Measurements from ENCODE around the gene PCIF1. TPM values are rescaled to one million over a fixed set of nuclear protein-coding genes. Genes with fewer than 3 reads are reported as not detected.
"Not testable (repeated sequence)": the region's sequence is repeated elsewhere in the genome, so short reads cannot be mapped to it uniquely, and the experiment has no call there.

PCIF1 gene
- total and polyA plus RNA-seq, 4 donors: 13.0 to 49.9 (median 31.0) TPM

DNA sequence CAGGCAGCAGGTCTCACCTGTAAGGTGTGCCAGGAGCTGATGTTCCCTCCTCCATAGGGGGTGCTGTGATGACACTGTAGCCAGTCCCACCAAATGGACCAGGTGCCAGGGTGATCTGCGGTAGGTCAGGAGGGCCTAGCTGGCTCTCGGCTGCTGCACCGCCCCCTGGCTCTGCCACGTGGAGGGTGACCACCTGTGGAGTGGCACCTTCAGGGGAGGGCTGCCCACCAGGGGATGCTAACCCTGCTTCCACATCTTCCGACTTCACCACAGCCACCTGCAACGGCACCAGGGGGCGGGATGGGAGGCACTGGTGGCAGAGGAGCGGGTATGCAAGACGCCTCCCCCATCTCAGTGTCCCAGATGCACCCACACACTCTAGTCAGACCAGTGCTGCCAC lies 19.2 kb downstream of the PCIF1 start:
- H3K27ac ChIP-seq (ENCODE audit: low read depth, low read length): no peak overlapping the region
- DNase-seq (ENCODE audit: low read depth in 4 of 6, low spot score in 6 of 6): no peak
- WGBS (ENCODE audit: insufficient coverage): 87% methylated on average over 8 of the region's 9 CpGs

GRCh38 chr20:45956326-45956725 lies 21.8 kb downstream of the PCIF1 start:
- H3K4me3 ChIP-seq (ENCODE audit: low read depth, low read length); H3K4me1 ChIP-seq (ENCODE audit: control insufficient read depth, insufficient read depth, low read length); H3K27me3 ChIP-seq (ENCODE audit: control insufficient read depth, insufficient read depth, low read length); H3K9me3 ChIP-seq (ENCODE audit: control insufficient read depth, insufficient read depth, low read length); DNase-seq (ENCODE audit: low read depth in 4 of 6, low spot score in 6 of 6); H3K27ac ChIP-seq (ENCODE audit: low read depth, low read length): not testable (repeated sequence)
- 100% methylated on average over 6 of the region's 10 CpGs for WGBS (ENCODE audit: insufficient coverage)
- H3K36me3 ChIP-seq (ENCODE audit: control insufficient read depth, insufficient read depth, low read length): peaks cover 85% of the 10 kb centered on the region

More for the DNA sequence above, 19.2 kb downstream of the PCIF1 start:
- no peaks in the 10 kb centered on the region for H3K4me1 ChIP-seq (ENCODE audit: control insufficient read depth, insufficient read depth, low read length)
- no peak overlapping the region for H3K4me3 ChIP-seq (ENCODE audit: low read depth, low read length)
- no peaks in the 10 kb centered on the region for H3K9me3 ChIP-seq (ENCODE audit: control insufficient read depth, insufficient read depth, low read length)
- peaks cover 84% of the 10 kb centered on the region for H3K36me3 ChIP-seq (ENCODE audit: control insufficient read depth, insufficient read depth, low read length)
- no peaks in the 10 kb centered on the region for H3K27me3 ChIP-seq (ENCODE audit: control insufficient read depth, insufficient read depth, low read length)

GRCh38 chr20:45957021-45957941 lies 22.8 kb downstream of the PCIF1 start:
- Histone ChIP-seq H3K4me3 (ENCODE audit: low read depth, low read length) (no peak overlapping the region), H3K27me3 (ENCODE audit: control insufficient read depth, insufficient read depth, low read length) (no peaks in the 10 kb centered on the region), H3K4me1 (ENCODE audit: control insufficient read depth, insufficient read depth, low read length) (no peaks in the 10 kb centered on the region), H3K9me3 (ENCODE audit: control insufficient read depth, insufficient read depth, low read length) (no peaks in the 10 kb centered on the region), H3K36me3 (ENCODE audit: control insufficient read depth, insufficient read depth, low read length) (peaks cover 85% of the 10 kb centered on the region), H3K27ac (ENCODE audit: low read depth, low read length) (no peak overlapping the region)
- DNase-seq (ENCODE audit: low read depth in 4 of 6, low spot score in 6 of 6): no peak
- 89% methylated on average over 16 of the region's 19 CpGs for WGBS (ENCODE audit: insufficient coverage)

DNA sequence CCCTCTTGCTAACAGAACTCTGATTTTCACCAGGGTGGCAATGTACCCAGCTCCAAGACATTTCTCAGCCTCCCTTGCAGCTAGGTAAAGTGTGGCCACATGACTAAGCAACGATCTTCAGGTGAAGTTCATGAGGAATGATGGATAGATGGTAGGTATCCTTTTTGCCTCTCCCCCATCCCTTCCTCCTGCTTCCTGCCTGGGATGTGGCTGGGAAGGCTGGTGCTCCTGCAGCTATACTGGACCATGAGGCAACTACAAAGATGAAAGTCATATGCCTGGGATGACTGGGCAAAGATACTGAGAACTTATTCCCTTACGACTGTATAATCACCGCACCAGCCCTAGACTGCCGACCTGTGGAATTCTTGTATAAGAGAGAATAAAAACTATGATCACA lies 24.1 kb downstream of the PCIF1 start:
- Histone ChIP-seq H3K36me3 (ENCODE audit: control insufficient read depth, insufficient read depth, low read length) (peaks cover 83% of the 10 kb centered on the region), H3K27me3 (ENCODE audit: control insufficient read depth, insufficient read depth, low read length) (no peaks in the 10 kb centered on the region), H3K4me1 (ENCODE audit: control insufficient read depth, insufficient read depth, low read length) (no peaks in the 10 kb centered on the region), H3K27ac (ENCODE audit: low read depth, low read length) (no peak overlapping the region), H3K9me3 (ENCODE audit: control insufficient read depth, insufficient read depth, low read length) (no peaks in the 10 kb centered on the region), H3K4me3 (ENCODE audit: low read depth, low read length) (no peak overlapping the region)
- DNase-seq (ENCODE audit: low read depth in 4 of 6, low spot score in 6 of 6): no peak
- no CpG with 5 or more reads among the region's 4 CpGs for WGBS (ENCODE audit: insufficient coverage)

DNA sequence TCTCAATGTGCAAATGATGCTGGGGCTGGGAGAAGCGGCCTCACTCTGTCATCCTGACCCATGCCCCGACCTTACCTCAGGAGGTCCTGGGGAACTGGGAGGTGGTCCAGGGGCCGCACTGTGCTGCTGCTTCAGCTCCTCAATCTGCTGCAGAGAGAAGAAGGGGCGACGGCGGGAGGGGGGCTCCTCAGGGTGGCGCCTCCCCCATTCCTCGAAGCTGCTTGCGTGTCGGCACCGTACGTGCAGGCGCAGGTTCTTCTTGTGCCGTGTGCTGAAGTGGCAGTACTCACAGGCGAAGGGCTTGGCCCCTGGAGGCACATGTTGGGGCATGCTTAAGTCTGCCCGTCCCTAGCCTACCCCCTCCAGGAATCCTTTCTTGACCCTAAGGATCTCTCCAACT lies 24.6 kb downstream of the PCIF1 start:
- 95% methylated on average over 16 of the region's 16 CpGs for WGBS (ENCODE audit: insufficient coverage)
- Histone ChIP-seq H3K36me3 (ENCODE audit: control insufficient read depth, insufficient read depth, low read length) (peaks cover 83% of the 10 kb centered on the region), H3K9me3 (ENCODE audit: control insufficient read depth, insufficient read depth, low read length) (no peaks in the 10 kb centered on the region), H3K4me3 (ENCODE audit: low read depth, low read length) (no peak overlapping the region), H3K4me1 (ENCODE audit: control insufficient read depth, insufficient read depth, low read length) (no peaks in the 10 kb centered on the region), H3K27ac (ENCODE audit: low read depth, low read length) (no peak overlapping the region), H3K27me3 (ENCODE audit: control insufficient read depth, insufficient read depth, low read length) (no peaks in the 10 kb centered on the region)
- no peak for DNase-seq (ENCODE audit: low read depth in 4 of 6, low spot score in 6 of 6)

- H3K4me3 ChIP-seq (ENCODE audit: low read depth, low read length): no peak overlapping the region
- DNase-seq (ENCODE audit: low read depth in 4 of 6, low spot score in 6 of 6): no peak
- H3K27ac ChIP-seq (ENCODE audit: low read depth, low read length): no peak overlapping the region
- no peaks in the 10 kb centered on the region for H3K27me3 ChIP-seq (ENCODE audit: control insufficient read depth, insufficient read depth, low read length)
- WGBS (ENCODE audit: insufficient coverage): 98% methylated on average over 8 of the region's 14 CpGs
- H3K9me3 ChIP-seq (ENCODE audit: control insufficient read depth, insufficient read depth, low read length): no peaks in the 10 kb centered on the region
- peaks cover 87% of the 10 kb centered on the region for H3K36me3 ChIP-seq (ENCODE audit: control insufficient read depth, insufficient read depth, low read length)
- no peaks in the 10 kb centered on the region for H3K4me1 ChIP-seq (ENCODE audit: control insufficient read depth, insufficient read depth, low read length)
These were observed 25.6 kb downstream of the PCIF1 start for GRCh38 chr20:45959956-45960630.

GRCh38 chr20:45962031-45962755 lies 27.7 kb downstream of the PCIF1 start:
- WGBS (ENCODE audit: insufficient coverage): 95% methylated on average over 23 of the region's 26 CpGs
- no peak overlapping the region for H3K27ac ChIP-seq (ENCODE audit: low read depth, low read length)
- no peaks in the 10 kb centered on the region for H3K27me3 ChIP-seq (ENCODE audit: control insufficient read depth, insufficient read depth, low read length)
- H3K4me1 ChIP-seq (ENCODE audit: control insufficient read depth, insufficient read depth, low read length): no peaks in the 10 kb centered on the region
- H3K36me3 ChIP-seq (ENCODE audit: control insufficient read depth, insufficient read depth, low read length): peaks cover 95% of the 10 kb centered on the region
- DNase-seq (ENCODE audit: low read depth in 4 of 6, low spot score in 6 of 6): no peak
- no peaks in the 10 kb centered on the region for H3K9me3 ChIP-seq (ENCODE audit: control insufficient read depth, insufficient read depth, low read length)
- H3K4me3 ChIP-seq (ENCODE audit: low read depth, low read length): no peak overlapping the region

DNA sequence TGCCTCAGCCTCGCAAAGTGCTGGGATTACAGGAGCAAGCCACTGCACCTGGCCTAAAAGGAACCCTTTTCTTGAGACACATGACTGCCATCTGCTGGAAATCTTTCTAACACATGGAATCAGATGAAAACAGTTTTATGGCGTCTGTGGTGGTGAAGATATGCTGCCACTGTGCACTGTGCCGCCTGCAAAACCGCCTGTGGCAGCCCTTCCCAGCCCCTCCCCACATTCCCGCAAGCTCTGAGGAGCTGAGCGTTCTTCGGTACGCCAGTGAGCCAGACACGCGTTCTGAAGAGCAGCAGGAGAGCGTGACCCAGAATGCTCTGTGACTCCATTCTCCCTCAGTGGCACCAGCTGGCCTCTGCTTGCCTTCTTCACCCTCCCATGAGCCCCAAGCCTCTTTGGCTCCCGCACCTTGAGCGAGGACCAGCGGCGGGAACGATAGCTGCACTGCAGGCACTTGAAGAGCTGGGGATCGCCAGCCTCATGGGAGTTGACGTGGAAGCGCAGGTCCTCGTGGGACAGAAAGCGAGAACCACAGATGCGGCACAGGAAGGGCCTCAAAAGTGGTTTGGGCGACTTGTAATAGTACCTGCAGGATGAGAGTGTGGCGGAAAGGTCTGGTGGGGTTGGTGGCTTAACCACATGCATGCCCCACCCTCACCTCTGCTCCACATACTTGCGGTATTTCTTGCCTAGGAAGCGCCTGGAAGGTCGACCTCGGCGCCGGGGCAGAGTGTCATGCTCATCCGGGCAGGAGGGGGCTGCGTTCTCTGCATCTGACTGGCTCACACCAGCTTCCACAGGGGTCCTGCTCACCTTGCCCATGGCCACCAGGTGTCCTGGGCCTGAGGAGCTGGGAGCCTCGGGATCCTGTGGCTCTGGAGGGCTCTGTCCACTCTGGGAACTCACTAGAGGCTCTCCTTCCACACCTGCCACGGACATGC lies 28.8 kb downstream of the PCIF1 start:
- Histone ChIP-seq H3K27ac (ENCODE audit: low read depth, low read length) (no peak overlapping the region), H3K4me3 (ENCODE audit: low read depth, low read length) (no peak overlapping the region), H3K27me3 (ENCODE audit: control insufficient read depth, insufficient read depth, low read length) (no peaks in the 10 kb centered on the region), H3K9me3 (ENCODE audit: control insufficient read depth, insufficient read depth, low read length) (no peaks in the 10 kb centered on the region), H3K36me3 (ENCODE audit: control insufficient read depth, insufficient read depth, low read length) (peaks cover 95% of the 10 kb centered on the region), H3K4me1 (ENCODE audit: control insufficient read depth, insufficient read depth, low read length) (no peaks in the 10 kb centered on the region)
- WGBS (ENCODE audit: insufficient coverage): 75% methylated on average over 27 of the region's 34 CpGs
- DNase-seq (ENCODE audit: low read depth in 4 of 6, low spot score in 6 of 6): peak in 3 of 6 donors; percentile 35 to 82 (median 64)

GRCh38 chr20:45964006-45964400 lies 29.5 kb downstream of the PCIF1 start:
- Histone ChIP-seq H3K27ac (ENCODE audit: low read depth, low read length) (no peak overlapping the region), H3K36me3 (ENCODE audit: control insufficient read depth, insufficient read depth, low read length) (peaks cover 95% of the 10 kb centered on the region), H3K4me3 (ENCODE audit: low read depth, low read length) (no peak overlapping the region), H3K27me3 (ENCODE audit: control insufficient read depth, insufficient read depth, low read length) (no peaks in the 10 kb centered on the region), H3K4me1 (ENCODE audit: control insufficient read depth, insufficient read depth, low read length) (no peaks in the 10 kb centered on the region), H3K9me3 (ENCODE audit: control insufficient read depth, insufficient read depth, low read length) (no peaks in the 10 kb centered on the region)
- 91% methylated on average over 7 of the region's 9 CpGs for WGBS (ENCODE audit: insufficient coverage)
- no peak for DNase-seq (ENCODE audit: low read depth in 4 of 6, low spot score in 6 of 6)
